Measurements from ENCODE around the gene ERH. TPM values are rescaled to one million over a fixed set of nuclear protein-coding genes. Genes with fewer than 3 reads are reported as not detected.

The ERH gene
- total RNA-seq, 1 donor from 2014 or later, result 114 TPM

- Histone ChIP-seq H3K4me3 (no peak overlapping the region), H3K36me3 (peaks cover 17% of the 10 kb centered on the region), H3K4me1 (no peaks in the 10 kb centered on the region), H3K27me3 (no peaks in the 10 kb centered on the region), H3K9me3 (no peaks in the 10 kb centered on the region), H3K27ac (no peak overlapping the region)
- TF ChIP-seq CTCF (IDR thresholded peaks at IDR 0.05), result no peak
- intact Hi-C loops (cut with DNase I), result no loop called here
- DNase-seq (no peak), ATAC-seq (no peak)
Measured at GRCh38 chr14:69430306-69430939, 32.3 kb upstream of the ERH start.

- DNase-seq (no peak), ATAC-seq (no peak)
- TF ChIP-seq CTCF (IDR thresholded peaks at IDR 0.05), result no peak
- Histone ChIP-seq H3K27ac (no peak overlapping the region), H3K4me3 (no peak overlapping the region), H3K36me3 (peaks cover 24% of the 10 kb centered on the region), H3K9me3 (no peaks in the 10 kb centered on the region), H3K4me1 (no peaks in the 10 kb centered on the region), H3K27me3 (no peaks in the 10 kb centered on the region)
- intact Hi-C loops (cut with DNase I), result no loop called here
Measured at GRCh38 chr14:69429643-69430042, 31.5 kb upstream of the ERH start.

GRCh38 chr14:69428289-69428998 is 30.3 kb upstream of the ERH start:
- Histone ChIP-seq H3K4me3 (no peak overlapping the region), H3K4me1 (no peaks in the 10 kb centered on the region), H3K9me3 (no peaks in the 10 kb centered on the region), H3K36me3 (peaks cover 32% of the 10 kb centered on the region), H3K27ac (no peak overlapping the region), H3K27me3 (no peaks in the 10 kb centered on the region)
- peak; percentile 86 for ATAC-seq
- DNase-seq, result no peak
- intact Hi-C loops (cut with DNase I), result no loop called here
- no peak for TF ChIP-seq CTCF (IDR thresholded peaks at IDR 0.05)

GRCh38 chr14:69427596-69427995 is 29.5 kb upstream of the ERH start:
- H3K36me3 ChIP-seq, result peaks cover 32% of the 10 kb centered on the region
- H3K4me1 ChIP-seq, result no peaks in the 10 kb centered on the region
- H3K4me3 ChIP-seq, result no peak overlapping the region
- no peak for TF ChIP-seq CTCF (IDR thresholded peaks at IDR 0.05)
- no peak for DNase-seq
- H3K27ac ChIP-seq, result no peak overlapping the region
- no peaks in the 10 kb centered on the region for H3K9me3 ChIP-seq
- no peaks in the 10 kb centered on the region for H3K27me3 ChIP-seq
- intact Hi-C loops (cut with DNase I), result no loop called here
- no peak for ATAC-seq

GRCh38 chr14:69424149-69424923 is 26.2 kb upstream of the ERH start:
- TF ChIP-seq CTCF (IDR thresholded peaks at IDR 0.05), result no peak
- DNase-seq (no peak), ATAC-seq (no peak)
- Histone ChIP-seq H3K27me3 (no peaks in the 10 kb centered on the region), H3K9me3 (no peaks in the 10 kb centered on the region), H3K27ac (no peak overlapping the region), H3K4me1 (no peaks in the 10 kb centered on the region), H3K36me3 (peaks cover 32% of the 10 kb centered on the region), H3K4me3 (no peak overlapping the region)
- intact Hi-C loops (cut with DNase I), result no loop called here

Data from upper lobe of right lung (tissue), 1 donor.